A673 (cell line): ENCODE results near the gene C20orf202.

Source experiments
- CTCF ChIP-seq: fragments of 300-800, 200-600 bp; sonication (generic); conservative IDR thresholded peaks from 2 replicates; pipeline ENCODE4 v1.5.1; 2017; ENCODE audit warnings: low read depth, mild to moderate bottlenecking, antibody characterized with exemption, low read length, moderate library complexity, mixed read lengths
- EZH2 ChIP-seq: fragments of 200-600 bp; sonication (generic); IDR thresholded peaks from 2 replicates; pipeline ENCODE4 v1.6.1; 2017; ENCODE audit warnings: borderline replicate concordance, low read depth, mild to moderate bottlenecking, mixed read lengths, antibody characterized with exemption, low read length; ENCODE audit not compliant: poor library complexity, severe bottlenecking

GRCh38 chr20:1242099-1242498, 38.8 kb downstream of the C20orf202 start:
- TF ChIP-seq CTCF (no peak), EZH2 (no peak)
